ENCODE results near the gene ACSS1. TPM values are rescaled to one million over a fixed set of nuclear protein-coding genes. Genes with fewer than 3 reads are reported as not detected.

Gene ACSS1
- total RNA-seq, 1 experiment from 2014 or later = 3.6 TPM

DNA sequence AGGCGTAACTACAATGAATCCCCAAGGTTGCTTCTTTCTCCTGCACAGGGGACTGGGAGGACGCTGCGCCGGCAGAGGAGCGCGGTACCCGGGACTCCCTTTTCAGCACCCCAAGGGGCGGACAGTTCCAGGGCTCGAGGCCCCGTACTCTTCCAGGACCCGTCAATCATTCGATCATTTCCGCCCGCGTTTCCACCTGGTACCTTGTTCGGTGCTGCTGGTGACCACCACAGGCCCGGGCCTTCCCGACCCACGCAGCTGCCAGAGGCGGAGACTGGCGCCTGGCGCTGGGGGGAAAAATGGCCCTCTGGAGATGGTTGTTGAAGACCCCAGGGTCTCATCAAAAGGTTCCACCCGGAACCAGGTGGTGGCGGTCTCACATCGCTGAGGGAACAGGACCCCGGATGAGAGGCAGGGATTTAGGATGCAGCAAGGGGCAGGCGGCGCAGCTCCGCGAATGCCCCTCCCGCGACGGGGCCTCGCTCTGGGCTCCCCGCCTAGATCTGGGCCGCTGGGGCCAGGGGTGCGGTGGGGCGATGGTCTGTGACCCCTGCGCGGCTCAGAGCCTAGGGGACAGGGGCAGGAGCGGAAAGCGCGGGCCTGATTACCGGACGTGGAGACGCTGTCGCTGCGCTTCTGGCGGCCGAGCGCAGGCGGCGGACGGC, 23.3 kb upstream of the ACSS1 start:
- Mint-ChIP-seq H3K4me3 (ENCODE audit: low read depth, unreplicated experiment) (no peak overlapping the region), H3K36me3 (ENCODE audit: insufficient read depth, unreplicated experiment) (no peaks in the 10 kb centered on the region), H3K4me1 (ENCODE audit: low read depth, unreplicated experiment) (peaks cover 8% of the 10 kb centered on the region), H3K9me3 (ENCODE audit: low read depth, unreplicated experiment) (no peaks in the 10 kb centered on the region), H3K27ac (ENCODE audit: unreplicated experiment) (no peak overlapping the region), H3K27me3 (ENCODE audit: unreplicated experiment) (peaks cover 8% of the 10 kb centered on the region)
- no TSS peak for BruUV-seq (replicated peaks)
- no peak for DNase-seq
- CTCF ChIA-PET = no interaction called here
- intact Hi-C loops (cut with micrococcal nuclease; ENCODE audit: unreplicated experiment) = no loop called here
- TF ChIP-seq, protein P1, sequence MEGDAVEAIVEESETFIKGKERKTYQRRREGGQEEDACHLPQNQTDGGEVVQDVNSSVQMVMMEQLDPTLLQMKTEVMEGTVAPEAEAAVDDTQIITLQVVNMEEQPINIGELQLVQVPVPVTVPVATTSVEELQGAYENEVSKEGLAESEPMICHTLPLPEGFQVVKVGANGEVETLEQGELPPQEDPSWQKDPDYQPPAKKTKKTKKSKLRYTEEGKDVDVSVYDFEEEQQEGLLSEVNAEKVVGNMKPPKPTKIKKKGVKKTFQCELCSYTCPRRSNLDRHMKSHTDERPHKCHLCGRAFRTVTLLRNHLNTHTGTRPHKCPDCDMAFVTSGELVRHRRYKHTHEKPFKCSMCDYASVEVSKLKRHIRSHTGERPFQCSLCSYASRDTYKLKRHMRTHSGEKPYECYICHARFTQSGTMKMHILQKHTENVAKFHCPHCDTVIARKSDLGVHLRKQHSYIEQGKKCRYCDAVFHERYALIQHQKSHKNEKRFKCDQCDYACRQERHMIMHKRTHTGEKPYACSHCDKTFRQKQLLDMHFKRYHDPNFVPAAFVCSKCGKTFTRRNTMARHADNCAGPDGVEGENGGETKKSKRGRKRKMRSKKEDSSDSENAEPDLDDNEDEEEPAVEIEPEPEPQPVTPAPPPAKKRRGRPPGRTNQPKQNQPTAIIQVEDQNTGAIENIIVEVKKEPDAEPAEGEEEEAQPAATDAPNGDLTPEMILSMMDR (IDR thresholded peaks at IDR 0.05; ENCODE audit: unreplicated experiment) = no peak

DNA sequence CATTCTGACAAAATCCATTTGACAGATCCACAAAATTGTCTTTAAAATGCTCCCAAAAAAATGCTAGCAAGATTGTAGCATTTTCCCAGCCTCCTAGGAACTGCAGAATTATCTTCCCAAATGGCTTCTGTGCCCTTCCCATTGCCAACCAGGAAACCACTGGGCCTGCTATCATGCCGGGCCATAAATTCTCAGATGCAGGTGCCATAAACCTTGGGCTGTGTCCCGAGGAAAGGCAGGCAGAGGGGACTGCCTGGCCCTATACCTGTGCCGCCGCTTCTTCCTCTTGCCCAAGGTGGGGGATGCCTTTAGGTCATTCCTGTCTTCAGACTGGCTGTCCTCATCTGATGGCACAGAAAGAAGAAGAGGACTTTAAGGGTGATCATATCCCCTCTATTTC, 21.2 kb upstream of the ACSS1 start:
- intact Hi-C loops (cut with micrococcal nuclease; ENCODE audit: unreplicated experiment) = loop anchor here (2.0 kb wide), 1 partner anchor 100 kb away; no protein-coding TSS in a partner anchor
- CTCF ChIA-PET = no interaction called here
- no peaks in the 10 kb centered on the region for H3K27me3 Mint-ChIP-seq (ENCODE audit: unreplicated experiment)

DNA sequence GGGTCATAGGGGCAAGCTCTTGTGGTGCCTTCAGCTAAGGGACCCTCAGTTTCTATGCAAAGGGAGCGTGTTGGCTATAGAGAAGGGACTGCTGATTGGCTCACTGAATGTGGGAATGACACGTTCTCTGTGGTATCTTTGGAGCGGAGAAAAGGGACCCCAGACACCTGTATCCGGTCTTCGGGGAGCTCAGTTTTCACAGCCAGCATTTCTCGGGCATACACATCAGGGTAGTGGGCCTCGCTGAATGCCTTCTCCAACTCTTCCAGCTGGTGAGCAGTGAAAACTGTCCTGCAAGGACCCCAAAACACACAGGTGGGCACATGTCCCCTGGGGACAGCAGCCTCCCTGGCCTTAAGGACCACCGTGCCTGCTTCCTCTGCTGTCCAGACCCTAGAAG, 20.7 kb upstream of the ACSS1 start:
- H3K36me3 Mint-ChIP-seq (ENCODE audit: insufficient read depth, unreplicated experiment) = no peaks in the 10 kb centered on the region
- CTCF ChIA-PET = interaction anchor here (0.7 kb wide), 1 partner anchor 29 kb away, joined by 3 read pairs; no protein-coding TSS in a partner anchor
- BruUV-seq (replicated peaks) = no TSS peak
- no peaks in the 10 kb centered on the region for H3K9me3 Mint-ChIP-seq (ENCODE audit: low read depth, unreplicated experiment)
- DNase-seq = no peak
- intact Hi-C loops (cut with micrococcal nuclease; ENCODE audit: unreplicated experiment) = loop anchor here (2.0 kb wide), 1 partner anchor 100 kb away; no protein-coding TSS in a partner anchor
- peaks cover 8% of the 10 kb centered on the region for H3K4me1 Mint-ChIP-seq (ENCODE audit: low read depth, unreplicated experiment)
- TF ChIP-seq, protein P1 (IDR thresholded peaks at IDR 0.05; ENCODE audit: unreplicated experiment) = no peak
- H3K27ac Mint-ChIP-seq (ENCODE audit: unreplicated experiment) = no peak overlapping the region
- H3K27me3 Mint-ChIP-seq (ENCODE audit: unreplicated experiment) = no peaks in the 10 kb centered on the region
- H3K4me3 Mint-ChIP-seq (ENCODE audit: low read depth, unreplicated experiment) = no peak overlapping the region

More for the DNA sequence above, 21.2 kb upstream of the ACSS1 start:
- TF ChIP-seq, protein P1 (IDR thresholded peaks at IDR 0.05; ENCODE audit: unreplicated experiment) = no peak
- DNase-seq = no peak
- no TSS peak for BruUV-seq (replicated peaks)
- Mint-ChIP-seq H3K9me3 (ENCODE audit: low read depth, unreplicated experiment) (no peaks in the 10 kb centered on the region), H3K27ac (ENCODE audit: unreplicated experiment) (no peak overlapping the region), H3K4me1 (ENCODE audit: low read depth, unreplicated experiment) (peaks cover 8% of the 10 kb centered on the region), H3K4me3 (ENCODE audit: low read depth, unreplicated experiment) (no peak overlapping the region), H3K36me3 (ENCODE audit: insufficient read depth, unreplicated experiment) (no peaks in the 10 kb centered on the region)

DNA sequence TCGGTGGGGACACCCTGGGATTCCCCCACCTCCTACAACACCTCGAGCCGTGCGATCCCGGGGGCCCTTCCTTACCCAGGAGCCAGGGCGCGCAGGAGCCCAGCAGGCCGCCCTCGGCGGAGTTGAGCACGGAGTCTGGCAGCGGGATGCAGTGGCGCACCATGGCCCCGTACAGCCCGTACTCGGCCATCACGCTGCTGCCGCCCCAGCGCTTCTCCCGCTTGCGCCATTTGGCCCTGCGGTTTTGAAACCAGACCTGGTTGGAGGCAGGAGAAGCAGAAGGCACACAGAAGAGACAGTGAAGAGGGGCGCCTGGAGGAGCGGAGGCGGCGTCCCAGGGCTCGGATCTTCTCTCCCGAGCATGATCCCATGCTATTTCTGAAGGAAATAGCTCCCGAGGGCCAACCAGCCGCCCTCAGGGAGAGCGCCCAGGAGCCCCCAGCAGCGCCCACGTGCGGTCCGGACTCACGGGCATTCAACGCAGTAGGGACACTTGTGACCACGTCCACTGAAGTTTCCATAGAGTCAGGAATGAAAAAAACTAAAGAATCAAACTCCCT, 19.8 kb upstream of the ACSS1 start:
- Mint-ChIP-seq H3K4me3 (ENCODE audit: low read depth, unreplicated experiment) (peak overlapping the region; percentile 58), H3K9me3 (ENCODE audit: low read depth, unreplicated experiment) (no peaks in the 10 kb centered on the region), H3K27ac (ENCODE audit: unreplicated experiment) (no peak overlapping the region), H3K27me3 (ENCODE audit: unreplicated experiment) (no peaks in the 10 kb centered on the region), H3K4me1 (ENCODE audit: low read depth, unreplicated experiment) (peaks cover 8% of the 10 kb centered on the region), H3K36me3 (ENCODE audit: insufficient read depth, unreplicated experiment) (no peaks in the 10 kb centered on the region)
- BruUV-seq (replicated peaks) = no TSS peak
- TF ChIP-seq, protein P1 (IDR thresholded peaks at IDR 0.05; ENCODE audit: unreplicated experiment) = no peak
- DNase-seq = no peak
- intact Hi-C loops (cut with micrococcal nuclease; ENCODE audit: unreplicated experiment) = loop anchor here (2.0 kb wide), 1 partner anchor 101 kb away; no protein-coding TSS in a partner anchor
- CTCF ChIA-PET = no interaction called here
